Osteocyte (in vitro differentiated cells): ENCODE measurements around the gene RAD18. TPM values are rescaled to one million over a fixed set of nuclear protein-coding genes. Genes with fewer than 3 reads are reported as not detected.

Source experiments
- DNase-seq: peaks from one replicate; pipeline ENCODE4 v3.0.0; 2021; ENCODE audit warnings: mixed read lengths; ENCODE audit not compliant: unreplicated experiment; ENCODE audit errors: extremely low spot score
- H3K27ac Mint-ChIP-seq: one replicate; pipeline ENCODE4 v1.8.0; 2021; ENCODE audit warnings: mild to moderate bottlenecking, mixed read lengths; ENCODE audit not compliant: unreplicated experiment
- H3K27me3 Mint-ChIP-seq: one replicate; pipeline ENCODE4 v1.8.0; 2021; ENCODE audit warnings: mixed read lengths; ENCODE audit not compliant: unreplicated experiment
- H3K36me3 Mint-ChIP-seq: one replicate; pipeline ENCODE4 v1.8.0; 2021; ENCODE audit warnings: mixed read lengths; ENCODE audit not compliant: unreplicated experiment
- H3K4me1 Mint-ChIP-seq: one replicate; pipeline ENCODE4 v1.8.0; 2021; ENCODE audit warnings: mixed read lengths; ENCODE audit not compliant: unreplicated experiment
- H3K4me3 Mint-ChIP-seq: one replicate; pipeline ENCODE4 v1.8.0; 2021; ENCODE audit warnings: mild to moderate bottlenecking, moderate library complexity, mixed read lengths; ENCODE audit not compliant: unreplicated experiment
- H3K9me3 Mint-ChIP-seq: one replicate; pipeline ENCODE4 v1.8.0; 2021; ENCODE audit warnings: mixed read lengths; ENCODE audit not compliant: unreplicated experiment
- total RNA-seq: library from RNA; stranded (reverse); gene quantifications from 2 replicates; pipeline ENCODE4 v1.2.1, GENCODE V29; 2021
- TF ChIP-seq, protein P1 (sequence below): fragments of 200-600 bp; sonication (generic); IDR thresholded peaks from 2 replicates; pipeline ENCODE4 v1.5.0; 2021; ENCODE audit warnings: antibody characterized with exemption, mild to moderate bottlenecking, moderate library complexity

RAD18 gene
- total RNA-seq, 1 donor from 2014 or later, result 18.6 TPM

DNA sequence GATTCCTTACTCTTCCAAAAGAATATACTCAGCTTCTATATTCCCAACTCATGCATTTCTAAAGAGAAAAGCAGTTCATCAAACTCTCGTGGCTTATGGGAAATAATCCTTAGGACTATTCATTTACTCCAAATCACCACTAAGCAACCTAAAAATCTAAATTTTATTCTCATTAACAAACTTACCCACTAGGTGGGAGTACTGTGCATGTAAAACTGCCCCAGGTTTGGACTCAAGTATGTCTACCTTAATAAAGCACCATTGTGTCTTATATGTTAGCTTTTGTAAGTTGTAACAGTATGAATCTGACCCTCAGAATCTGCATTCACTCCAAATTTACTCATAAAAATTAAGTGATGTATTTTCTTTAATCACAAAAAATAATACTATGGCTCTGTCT, 25.3 kb downstream of the RAD18 start:
- no peak overlapping the region for H3K4me3 Mint-ChIP-seq
- peaks cover 9% of the 10 kb centered on the region for H3K9me3 Mint-ChIP-seq
- no peaks in the 10 kb centered on the region for H3K27me3 Mint-ChIP-seq
- H3K36me3 Mint-ChIP-seq, result peaks cover 34% of the 10 kb centered on the region
- DNase-seq, result no peak
- peak overlapping the region; percentile 88 for H3K27ac Mint-ChIP-seq
- peaks cover 42% of the 10 kb centered on the region for H3K4me1 Mint-ChIP-seq
- TF ChIP-seq, protein P1, sequence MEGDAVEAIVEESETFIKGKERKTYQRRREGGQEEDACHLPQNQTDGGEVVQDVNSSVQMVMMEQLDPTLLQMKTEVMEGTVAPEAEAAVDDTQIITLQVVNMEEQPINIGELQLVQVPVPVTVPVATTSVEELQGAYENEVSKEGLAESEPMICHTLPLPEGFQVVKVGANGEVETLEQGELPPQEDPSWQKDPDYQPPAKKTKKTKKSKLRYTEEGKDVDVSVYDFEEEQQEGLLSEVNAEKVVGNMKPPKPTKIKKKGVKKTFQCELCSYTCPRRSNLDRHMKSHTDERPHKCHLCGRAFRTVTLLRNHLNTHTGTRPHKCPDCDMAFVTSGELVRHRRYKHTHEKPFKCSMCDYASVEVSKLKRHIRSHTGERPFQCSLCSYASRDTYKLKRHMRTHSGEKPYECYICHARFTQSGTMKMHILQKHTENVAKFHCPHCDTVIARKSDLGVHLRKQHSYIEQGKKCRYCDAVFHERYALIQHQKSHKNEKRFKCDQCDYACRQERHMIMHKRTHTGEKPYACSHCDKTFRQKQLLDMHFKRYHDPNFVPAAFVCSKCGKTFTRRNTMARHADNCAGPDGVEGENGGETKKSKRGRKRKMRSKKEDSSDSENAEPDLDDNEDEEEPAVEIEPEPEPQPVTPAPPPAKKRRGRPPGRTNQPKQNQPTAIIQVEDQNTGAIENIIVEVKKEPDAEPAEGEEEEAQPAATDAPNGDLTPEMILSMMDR, result peak; percentile 57

DNA sequence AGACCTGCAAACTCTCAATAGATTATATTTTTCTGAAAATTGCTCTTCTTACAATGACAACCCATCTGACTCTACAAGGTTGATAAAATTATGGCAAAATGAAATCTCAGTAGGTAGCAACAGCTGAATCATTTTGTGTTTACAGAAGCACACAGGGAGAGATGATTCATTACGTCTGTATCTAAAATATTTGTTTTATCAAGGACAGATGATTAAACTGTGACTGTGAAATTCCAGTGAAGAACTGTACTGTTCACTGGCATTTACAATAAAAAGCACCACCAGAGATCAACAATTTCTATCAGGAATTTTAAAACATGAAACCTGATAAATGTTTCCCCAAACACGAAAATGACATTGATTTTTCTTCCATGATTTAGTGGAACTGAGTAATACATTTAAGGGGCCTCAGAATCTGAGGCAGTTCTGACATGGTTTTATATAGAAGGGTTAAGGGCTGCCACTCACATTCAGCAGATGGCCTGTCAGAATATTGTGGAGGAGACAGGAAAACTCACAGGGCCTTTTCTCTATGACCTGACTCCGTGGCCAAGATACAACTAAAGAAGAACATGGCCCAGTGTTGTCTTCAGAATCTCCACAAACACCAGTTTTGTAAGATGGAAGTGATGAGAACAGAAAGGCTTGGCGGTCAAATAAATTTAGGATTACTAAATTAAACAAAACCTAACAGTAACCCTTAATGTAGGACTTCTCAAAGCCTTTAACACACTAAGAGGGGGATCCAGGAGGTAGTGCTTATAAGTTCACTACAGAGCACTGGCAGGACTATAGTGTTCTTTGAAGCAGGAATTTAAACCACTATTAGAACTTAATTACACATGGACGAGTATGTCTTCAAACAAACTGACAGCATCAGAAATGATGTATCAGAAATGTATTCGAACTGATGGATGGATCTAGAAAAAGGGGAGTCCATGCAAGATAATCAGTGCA, 25.9 kb downstream of the RAD18 start:
- Mint-ChIP-seq H3K9me3 (peaks cover 2% of the 10 kb centered on the region), H3K4me1 (peaks cover 44% of the 10 kb centered on the region), H3K27me3 (no peaks in the 10 kb centered on the region), H3K36me3 (peaks cover 27% of the 10 kb centered on the region), H3K4me3 (peak overlapping the region; percentile 5), H3K27ac (peak overlapping the region; percentile 88)
- TF ChIP-seq, protein P1, result no peak
- no peak for DNase-seq

DNA sequence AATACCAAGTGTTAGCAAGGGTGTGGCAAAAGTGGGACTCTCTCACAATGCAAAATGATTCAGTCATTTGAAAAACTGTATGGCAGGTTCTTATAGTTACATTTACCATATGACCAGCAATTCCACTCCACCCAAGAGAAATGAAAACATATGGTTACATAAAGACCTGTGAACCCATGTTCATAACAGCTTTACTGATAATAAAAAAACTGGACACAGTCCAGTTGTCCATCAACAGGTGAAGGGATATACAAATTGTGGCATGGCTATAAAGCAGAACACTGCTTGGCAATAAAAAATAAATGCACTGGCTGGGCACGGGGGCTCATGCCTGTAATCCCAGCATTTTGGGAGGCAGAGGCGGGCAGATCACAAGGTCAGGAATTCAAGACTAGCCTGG, 30.8 kb downstream of the RAD18 start:
- Mint-ChIP-seq H3K4me1 (peaks cover 42% of the 10 kb centered on the region), H3K27me3 (no peaks in the 10 kb centered on the region), H3K36me3 (peaks cover 11% of the 10 kb centered on the region), H3K4me3 (no peak overlapping the region), H3K9me3 (no peaks in the 10 kb centered on the region), H3K27ac (no peak overlapping the region)
- TF ChIP-seq, protein P1, result no peak
- DNase-seq, result no peak

DNA sequence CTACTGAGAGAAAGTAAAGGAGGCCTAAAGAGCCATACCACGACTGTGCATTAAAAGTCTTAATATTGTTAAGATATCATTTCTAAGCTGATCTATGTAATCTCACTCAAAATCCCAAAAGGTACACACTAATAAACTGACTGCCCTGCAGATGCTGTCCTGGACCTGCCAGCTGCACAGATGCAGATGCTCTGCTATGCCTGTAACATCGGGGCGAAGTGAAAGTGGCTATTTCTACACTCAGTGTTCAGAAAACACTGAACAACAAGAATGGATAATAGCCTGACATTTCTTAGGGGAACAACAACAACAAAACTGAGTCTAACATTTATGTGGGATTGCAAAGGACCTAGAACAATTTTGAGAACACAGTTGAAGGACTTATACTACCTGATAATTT, 31.9 kb downstream of the RAD18 start:
- peaks cover 30% of the 10 kb centered on the region for H3K4me1 Mint-ChIP-seq
- H3K27ac Mint-ChIP-seq, result peak overlapping the region; percentile 17
- H3K27me3 Mint-ChIP-seq, result no peaks in the 10 kb centered on the region
- no peaks in the 10 kb centered on the region for H3K9me3 Mint-ChIP-seq
- peak overlapping the region; percentile 24 for H3K4me3 Mint-ChIP-seq
- no peak for DNase-seq
- TF ChIP-seq, protein P1, result no peak
- peaks cover 11% of the 10 kb centered on the region for H3K36me3 Mint-ChIP-seq

DNA sequence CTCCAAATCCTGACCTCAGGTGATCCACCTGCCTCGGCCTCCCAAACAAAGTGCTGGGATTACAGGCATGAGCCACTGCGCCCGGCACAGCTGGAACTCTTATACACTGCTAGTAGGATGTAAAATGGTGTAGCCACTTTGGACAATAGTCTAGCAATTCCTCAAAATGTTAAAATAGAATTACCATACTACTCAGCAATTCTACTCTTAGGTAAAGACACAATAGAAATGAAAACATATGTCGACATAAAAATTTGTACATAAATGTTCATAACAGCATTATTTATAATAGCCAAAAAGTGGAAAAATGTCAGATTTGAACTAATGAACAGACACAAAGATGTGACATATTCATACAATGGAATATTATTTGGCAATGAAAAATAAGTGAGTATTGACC, 33.4 kb downstream of the RAD18 start:
- H3K4me1 Mint-ChIP-seq, result peaks cover 24% of the 10 kb centered on the region
- no peaks in the 10 kb centered on the region for H3K27me3 Mint-ChIP-seq
- H3K27ac Mint-ChIP-seq, result no peak overlapping the region
- no peak overlapping the region for H3K4me3 Mint-ChIP-seq
- no peaks in the 10 kb centered on the region for H3K9me3 Mint-ChIP-seq
- TF ChIP-seq, protein P1, result no peak
- peaks cover 12% of the 10 kb centered on the region for H3K36me3 Mint-ChIP-seq
- no peak for DNase-seq
